Suprapubic skin (tissue), 4 donors: ENCODE measurements around the gene CCDC159. TPM values are rescaled to one million over a fixed set of nuclear protein-coding genes. Genes with fewer than 3 reads are reported as not detected.

Experiments used
- DNase-seq, 2 donors: peaks; one replicate each; pipeline ENCODE4 v3.0.0-alpha.2; 2019; ENCODE audit warnings: low spot score in 2 of 2
- H3K27ac ChIP-seq: fragments of 200-600 bp; sonication (generic); one replicate; pipeline ENCODE4 v1.5.1; 2019
- H3K27me3 ChIP-seq: fragments of 200-600 bp; sonication (generic); one replicate; pipeline ENCODE4 v1.5.1; 2019
- H3K36me3 ChIP-seq: fragments of 200-600 bp; sonication (generic); one replicate; pipeline ENCODE4 v1.5.1; 2019
- H3K4me1 ChIP-seq: fragments of 200-600 bp; sonication (generic); one replicate; pipeline ENCODE4 v1.5.1; 2019
- H3K4me3 ChIP-seq: fragments of 200-600 bp; sonication (generic); one replicate; pipeline ENCODE4 v1.5.1; 2019; ENCODE audit warnings: mild to moderate bottlenecking
- H3K9me3 ChIP-seq: fragments of 200-600 bp; sonication (generic); one replicate; pipeline ENCODE4 v1.5.1; 2019
- CTCF ChIP-seq, 2 donors: fragments of 200-600 bp in 1 of 2; fragments of 450-650 bp in 1 of 2; sonication (generic) in 1 of 2; IDR thresholded peaks; one replicate each; pipeline ENCODE4 v1.5.1; 2016 to 2019; ENCODE audit warnings: antibody characterized with exemption in 2 of 2, mild to moderate bottlenecking in 1 of 2, moderate library complexity in 1 of 2
- EP300 ChIP-seq: sonication (generic); formaldehyde crosslinking; IDR thresholded peaks from one replicate; pipeline ENCODE4 v1.6.1; 2017; ENCODE audit warnings: antibody characterized with exemption
- POLR2A ChIP-seq, 2 donors: fragments of 450-650 bp; IDR thresholded peaks; one replicate each; pipeline ENCODE4 v1.6.1; 2017; ENCODE audit warnings: antibody characterized with exemption in 2 of 2, mild to moderate bottlenecking in 2 of 2, moderate library complexity in 2 of 2
- POLR2AphosphoS5 ChIP-seq, 3 donors: sonication (generic); formaldehyde crosslinking; IDR thresholded peaks; one replicate each; pipeline ENCODE4 v1.6.1; 2017; ENCODE audit warnings: antibody characterized with exemption in 3 of 3
- WGBS: methylation state at CpG from one replicate; pipeline ENCODE4 v1.1.5; 2018; 5-methylcytosine and 5-hydroxymethylcytosine counted together
- total RNA-seq, 4 donors: library from RNA; depleted of rRNA; stranded (reverse); fragments of >200 nt; gene quantifications; one replicate each; pipeline ENCODE4 v1.1.0, GENCODE V29; 2016

The CCDC159 gene
- total RNA-seq, 4 donors from 2014 or later = 8.0 to 58.3 (median 14.3) TPM

DNA sequence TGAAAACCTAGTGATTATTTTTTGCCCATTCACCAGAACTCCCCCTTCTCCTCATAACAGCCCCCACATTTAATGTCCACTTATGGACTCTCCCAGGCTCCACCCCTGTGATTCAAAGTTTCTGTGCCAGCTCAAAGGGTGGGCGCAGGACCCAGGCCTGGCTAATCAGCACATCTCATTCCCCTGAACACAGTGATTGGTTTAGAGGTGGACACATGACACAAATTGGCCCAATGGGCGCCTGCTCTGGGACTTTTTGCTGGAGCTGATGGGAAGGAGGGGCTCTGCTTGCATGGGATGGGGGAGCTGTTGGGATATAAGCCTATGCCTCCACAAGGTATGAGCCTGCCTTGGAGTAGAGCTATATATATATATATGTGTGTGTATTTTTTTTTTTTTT lies 44.0 kb downstream of the CCDC159 start:
- no peaks in the 10 kb centered on the region for H3K9me3 ChIP-seq
- no peaks in the 10 kb centered on the region for H3K4me1 ChIP-seq
- no peak for DNase-seq
- H3K36me3 ChIP-seq = no peaks in the 10 kb centered on the region
- no peak for TF ChIP-seq CTCF (IDR thresholded peaks at IDR 0.05)
- TF ChIP-seq POLR2AphosphoS5 (IDR thresholded peaks at IDR 0.05) = no peak
- no peak overlapping the region for H3K4me3 ChIP-seq
- H3K27me3 ChIP-seq = peaks cover 4% of the 10 kb centered on the region
- 91% methylated on average over 2 of the region's 2 CpGs for WGBS
- H3K27ac ChIP-seq = no peak overlapping the region

DNA sequence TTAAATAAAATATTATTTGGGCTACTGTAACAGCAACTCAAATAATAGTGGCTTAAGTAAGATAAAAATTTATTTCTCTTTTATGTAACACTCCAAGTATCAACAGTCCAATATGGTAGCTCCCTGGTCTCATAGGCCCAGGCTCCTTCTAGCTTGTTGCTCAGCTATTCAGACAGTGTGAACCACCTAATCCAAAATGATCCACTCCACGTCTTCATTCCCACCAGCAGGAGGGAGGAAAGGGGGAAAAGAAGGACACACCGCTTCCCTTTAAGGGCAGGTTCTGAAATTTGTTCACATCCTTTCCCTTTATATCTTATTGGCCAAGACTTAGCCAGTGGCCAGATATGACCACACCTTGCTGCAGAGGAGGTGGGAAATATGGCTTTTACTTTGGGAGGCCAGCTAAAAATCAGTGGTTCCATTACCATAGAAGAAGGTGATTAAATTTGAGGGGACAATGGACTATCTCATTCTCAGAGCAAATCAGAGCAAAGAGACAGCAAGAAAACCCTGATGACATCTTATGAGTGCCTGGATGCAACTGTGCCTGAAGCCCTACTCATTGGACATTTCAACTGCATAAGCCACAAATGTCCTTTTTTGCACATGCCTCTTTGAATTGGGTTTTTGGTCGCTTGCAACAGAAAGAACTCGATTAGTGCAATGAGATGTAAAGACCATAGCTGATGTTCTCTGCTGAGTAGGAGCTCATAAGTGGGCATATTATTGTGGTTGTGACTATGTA lies 44.8 kb downstream of the CCDC159 start:
- Histone ChIP-seq H3K36me3 (no peaks in the 10 kb centered on the region), H3K9me3 (no peaks in the 10 kb centered on the region), H3K4me1 (no peaks in the 10 kb centered on the region), H3K27me3 (peaks cover 4% of the 10 kb centered on the region), H3K4me3 (no peak overlapping the region), H3K27ac (no peak overlapping the region)
- DNase-seq = no peak
- WGBS = 74% methylated on average over 4 of the region's 4 CpGs
- no peak for TF ChIP-seq POLR2A (IDR thresholded peaks at IDR 0.05)
- TF ChIP-seq EP300 = no peak
- TF ChIP-seq POLR2AphosphoS5 (IDR thresholded peaks at IDR 0.05) = no peak
- TF ChIP-seq CTCF (IDR thresholded peaks at IDR 0.05) = no peak

GRCh38 chr19:11397089-11397610 lies 50.8 kb downstream of the CCDC159 start:
- Histone ChIP-seq H3K4me1 (no peaks in the 10 kb centered on the region), H3K9me3 (no peaks in the 10 kb centered on the region), H3K36me3 (no peaks in the 10 kb centered on the region), H3K27me3 (peaks cover 4% of the 10 kb centered on the region), H3K4me3 (no peak overlapping the region), H3K27ac (no peak overlapping the region)
- no peak for TF ChIP-seq POLR2A (IDR thresholded peaks at IDR 0.05)
- no peak for TF ChIP-seq POLR2AphosphoS5 (IDR thresholded peaks at IDR 0.05)
- TF ChIP-seq CTCF (IDR thresholded peaks at IDR 0.05) = no peak
- TF ChIP-seq EP300 = no peak
- DNase-seq = no peak
- WGBS = 85% methylated on average over 15 of the region's 22 CpGs

- H3K27ac ChIP-seq = no peak overlapping the region
- no peaks in the 10 kb centered on the region for H3K27me3 ChIP-seq
- no peak overlapping the region for H3K4me3 ChIP-seq
- H3K36me3 ChIP-seq = no peaks in the 10 kb centered on the region
- H3K4me1 ChIP-seq = no peaks in the 10 kb centered on the region
- WGBS = 89% methylated on average over 5 of the region's 9 CpGs
- no peak for TF ChIP-seq POLR2AphosphoS5 (IDR thresholded peaks at IDR 0.05)
- DNase-seq = no peak
- no peaks in the 10 kb centered on the region for H3K9me3 ChIP-seq
Observed at GRCh38 chr19:11399667-11400066, 53.3 kb downstream of the CCDC159 start.

DNA sequence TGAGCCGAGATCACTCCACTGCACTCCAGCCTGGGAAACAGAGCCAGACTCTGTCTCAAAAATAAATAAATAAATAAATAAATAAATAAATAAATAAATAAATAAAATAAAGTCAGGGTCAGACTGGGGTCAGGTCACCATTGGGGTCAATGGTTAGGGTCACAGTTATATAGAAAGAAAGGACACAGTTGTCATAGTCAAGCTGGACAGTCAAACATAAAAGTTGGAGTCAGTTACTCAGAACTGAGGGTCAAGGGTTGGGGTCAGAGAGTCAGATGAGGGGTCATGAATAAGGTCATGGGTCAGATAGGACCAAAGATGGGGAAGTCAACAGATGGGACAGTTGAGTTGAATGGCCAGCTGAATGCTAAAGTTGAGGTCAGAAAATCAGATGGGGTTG lies 54.5 kb downstream of the CCDC159 start:
- Histone ChIP-seq H3K27me3 (no peaks in the 10 kb centered on the region), H3K27ac (no peak overlapping the region), H3K9me3 (no peaks in the 10 kb centered on the region), H3K4me1 (no peaks in the 10 kb centered on the region), H3K4me3 (no peak overlapping the region), H3K36me3 (no peaks in the 10 kb centered on the region)
- 82% methylated on average over 1 of the region's 1 CpG for WGBS
- DNase-seq = no peak
- no peak for TF ChIP-seq POLR2A (IDR thresholded peaks at IDR 0.05)
- TF ChIP-seq EP300 = no peak
- TF ChIP-seq POLR2AphosphoS5 (IDR thresholded peaks at IDR 0.05) = no peak
- TF ChIP-seq CTCF (IDR thresholded peaks at IDR 0.05) = no peak
